Ishikawa (cell line): ENCODE measurements around the gene SZRD1.

Source experiments
- EP300 ChIP-seq: IDR thresholded peaks from 2 replicates; pipeline ENCODE4 v1.6.1; 2012; ENCODE audit warnings: borderline replicate concordance
- FOXM1 ChIP-seq: IDR thresholded peaks from 2 replicates; pipeline ENCODE4 v1.6.1; 2012; ENCODE audit warnings: low read depth, borderline replicate concordance
- REST ChIP-seq: IDR thresholded peaks from 2 replicates; pipeline ENCODE4 v1.6.1; 2012; ENCODE audit warnings: low read depth, mild to moderate bottlenecking
- TAF1 ChIP-seq: IDR thresholded peaks from 2 replicates; pipeline ENCODE4 v1.6.1; 2012; ENCODE audit warnings: low read depth, mild to moderate bottlenecking

- no peak for TF ChIP-seq FOXM1
- TF ChIP-seq TAF1 = no peak
- no peak for TF ChIP-seq EP300
- TF ChIP-seq REST = no peak
Observed at GRCh38 chr1:16433030-16433429, 66.0 kb downstream of the SZRD1 start.
